ENCODE measurements around the gene GPATCH8. TPM values are rescaled to one million over a fixed set of nuclear protein-coding genes. Genes with fewer than 3 reads are reported as not detected.

GPATCH8 gene
- total and polyA plus RNA-seq, 9 of the 15 experiments (the other 6 are each of a cell fraction or from before 2014, with no cell fraction given), result 10.6 to 29.6 (median 13.2) TPM

DNA sequence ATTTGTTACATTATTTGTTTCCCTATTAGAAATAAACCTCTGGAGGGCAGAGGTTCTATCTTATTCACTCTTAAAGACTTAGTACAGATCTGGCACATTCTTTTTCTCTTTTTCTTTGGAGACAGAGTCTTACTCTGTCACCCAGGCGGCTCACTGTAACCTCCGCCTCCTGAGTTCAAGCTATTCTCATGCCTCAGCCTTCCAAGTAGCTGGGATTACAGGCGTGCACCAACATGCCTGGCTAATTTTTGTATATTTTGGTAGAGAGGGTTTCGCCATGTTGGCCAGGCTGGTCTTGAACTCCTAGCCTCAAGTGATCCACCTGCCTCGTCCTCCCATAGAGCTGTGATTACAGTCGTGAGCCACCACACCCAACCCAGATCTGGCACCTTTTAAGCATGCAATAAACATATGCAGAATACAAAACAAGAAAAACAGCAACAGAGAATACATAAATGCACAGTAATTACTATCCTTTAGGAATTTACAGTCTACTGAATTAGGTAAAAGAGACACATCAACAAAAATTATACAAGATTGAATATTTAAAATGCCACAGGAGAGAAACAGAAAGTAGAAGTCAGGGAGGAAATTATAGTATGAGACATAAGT lies 52.1 kb downstream of the GPATCH8 start:
- TF ChIP-seq HIVEP1 (CRISPR knock-in tag; IDR thresholded peaks at IDR 0.05) (no peak), ZBTB8A (IDR thresholded peaks at IDR 0.05; ENCODE audit: partially characterized antibody) (no peak), IFI16 (CRISPR knock-in tag; IDR thresholded peaks at IDR 0.05) (no peak), C11orf30 (IDR thresholded peaks at IDR 0.05; ENCODE audit: low read depth) (no peak), FOXO4 (CRISPR knock-in tag; IDR thresholded peaks at IDR 0.05) (no peak), ZNF41 (CRISPR knock-in tag; conservative IDR thresholded peaks at IDR 0.05) (no peak), SMC3 (conservative IDR thresholded peaks at IDR 0.05; ENCODE audit: insufficient read depth, low read depth, low read length) (no peak), ZKSCAN3 (CRISPR knock-in tag; IDR thresholded peaks at IDR 0.05) (no peak), GMEB1 (CRISPR knock-in tag; IDR thresholded peaks at IDR 0.05) (no peak), THAP7 (CRISPR knock-in tag; IDR thresholded peaks at IDR 0.05) (no peak), ZSCAN32 (CRISPR knock-in tag; IDR thresholded peaks at IDR 0.05) (no peak)
- TF ChIP-seq, protein P1, sequence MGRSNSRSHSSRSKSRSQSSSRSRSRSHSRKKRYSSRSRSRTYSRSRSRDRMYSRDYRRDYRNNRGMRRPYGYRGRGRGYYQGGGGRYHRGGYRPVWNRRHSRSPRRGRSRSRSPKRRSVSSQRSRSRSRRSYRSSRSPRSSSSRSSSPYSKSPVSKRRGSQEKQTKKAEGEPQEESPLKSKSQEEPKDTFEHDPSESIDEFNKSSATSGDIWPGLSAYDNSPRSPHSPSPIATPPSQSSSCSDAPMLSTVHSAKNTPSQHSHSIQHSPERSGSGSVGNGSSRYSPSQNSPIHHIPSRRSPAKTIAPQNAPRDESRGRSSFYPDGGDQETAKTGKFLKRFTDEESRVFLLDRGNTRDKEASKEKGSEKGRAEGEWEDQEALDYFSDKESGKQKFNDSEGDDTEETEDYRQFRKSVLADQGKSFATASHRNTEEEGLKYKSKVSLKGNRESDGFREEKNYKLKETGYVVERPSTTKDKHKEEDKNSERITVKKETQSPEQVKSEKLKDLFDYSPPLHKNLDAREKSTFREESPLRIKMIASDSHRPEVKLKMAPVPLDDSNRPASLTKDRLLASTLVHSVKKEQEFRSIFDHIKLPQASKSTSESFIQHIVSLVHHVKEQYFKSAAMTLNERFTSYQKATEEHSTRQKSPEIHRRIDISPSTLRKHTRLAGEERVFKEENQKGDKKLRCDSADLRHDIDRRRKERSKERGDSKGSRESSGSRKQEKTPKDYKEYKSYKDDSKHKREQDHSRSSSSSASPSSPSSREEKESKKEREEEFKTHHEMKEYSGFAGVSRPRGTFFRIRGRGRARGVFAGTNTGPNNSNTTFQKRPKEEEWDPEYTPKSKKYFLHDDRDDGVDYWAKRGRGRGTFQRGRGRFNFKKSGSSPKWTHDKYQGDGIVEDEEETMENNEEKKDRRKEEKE (IDR thresholded peaks at IDR 0.05; ENCODE audit: borderline replicate concordance in 1 of 2, control insufficient read depth in 1 of 2, low read depth in 2 of 2, low read length in 1 of 2), result no peak
- TF ChIP-seq, protein P2, sequence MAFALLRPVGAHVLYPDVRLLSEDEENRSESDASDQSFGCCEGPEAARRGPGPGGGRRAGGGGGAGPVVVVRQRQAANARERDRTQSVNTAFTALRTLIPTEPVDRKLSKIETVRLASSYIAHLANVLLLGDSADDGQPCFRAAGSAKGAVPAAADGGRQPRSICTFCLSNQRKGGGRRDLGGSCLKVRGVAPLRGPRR (CRISPR knock-in tag; IDR thresholded peaks at IDR 0.05), result no peak
- H3K27me3 ChIP-seq (ENCODE audit: control insufficient read depth in 2 of 2, insufficient read depth in 2 of 2, low read length in 2 of 2), result no peaks in the 10 kb centered on the region
- CTCF ChIA-PET (ENCODE audit: low intra/inter-chr PET ratio), result no interaction called here
- no peak for FAIRE-seq
- H3K4me1 ChIP-seq (replicated peaks in 1 of 2; ENCODE audit: control insufficient read depth in 2 of 2, insufficient read depth in 2 of 2, low read length in 2 of 2), result peaks cover 7% of the 10 kb centered on the region in 2 experiments; a peak in 3 of 5 replicates
- ATAC-seq, result no peak
- H3K79me2 ChIP-seq (ENCODE audit: control insufficient read depth, insufficient read depth, low read length), result 0 out of 3 replicates have a peak, but pooled peaks cover 5% of the 10 kb centered on the region
- H2AFZ ChIP-seq (ENCODE audit: low read depth, low read length), result no peak overlapping the region
- DNase-seq (ENCODE audit: extremely low read depth in 1 of 4, low spot score in 3 of 4), result no peak
- no peak overlapping the region for H3K4me3 ChIP-seq
- no peak overlapping the region for H3K4me2 ChIP-seq (ENCODE audit: insufficient read depth, low read length)
- H3K9me1 ChIP-seq (ENCODE audit: control insufficient read depth, insufficient read depth, low read length), result no peaks in the 10 kb centered on the region
- H3K9ac ChIP-seq (ENCODE audit: insufficient read depth in 1 of 2, low read depth in 2 of 2, low read length in 2 of 2), result no peak overlapping the region
- H3K36me3 ChIP-seq (ENCODE audit: control insufficient read depth, insufficient read depth, low read length), result no peaks in the 10 kb centered on the region
- intact Hi-C loops (cut with micrococcal nuclease) (no loop called here), in situ Hi-C loops (cut with MboI) (no loop called here)
- no peak overlapping the region for H3K27ac ChIP-seq (ENCODE audit: extremely low read depth, low read depth, low read length)
- POLR2A ChIA-PET, result interaction anchor here (0.6 to 0.7 kb wide), 2 partner anchors 27 to 1585 kb away, joined by 3 to 4 read pairs; no protein-coding TSS in a partner anchor
- BruUV-seq (replicated peaks), result no TSS peak
- 63% methylated on average over 6 of the region's 6 CpGs for WGBS (ENCODE audit: insufficient coverage, low coverage, missing lambda C conversion rate)
- no peaks in the 10 kb centered on the region for H4K20me1 ChIP-seq (replicated peaks; ENCODE audit: control insufficient read depth, insufficient read depth, low read length)
- no peaks in the 10 kb centered on the region for H3K9me3 ChIP-seq (replicated peaks; ENCODE audit: control insufficient read depth, insufficient read depth, low read depth, low read length)

All from K562 (cell line).